GM12878 (cell line): ENCODE measurements around the gene REPIN1. TPM values are rescaled to one million over a fixed set of nuclear protein-coding genes. Genes with fewer than 3 reads are reported as not detected.

Experiments used
- ATAC-seq: fragments of 200-7000 bp; cut with Tn5 transposase; 3 replicates; pipeline ENCODE4 v1.9.1; 2020; ENCODE audit warnings: mild to moderate bottlenecking, moderate library complexity
- BruUV-seq: library from RNA; stranded (reverse); fragments of 400-500 nt; replicated peaks from 2 replicates; lab custom pipeline; 2021; lab: Mats Ljungman, UMichigan
- CTCF ChIA-PET: fragments of 300-600 bp; sonication (Branson Sonifier 250); formaldehyde crosslinking; extraction: SDS; loops from one replicate; lab custom pipeline; 2021; ENCODE audit warnings: inconsistent platforms; lab: Yijun Ruan, JAX
- POLR2A ChIA-PET: fragments of 350-600 bp; formaldehyde crosslinking; extraction: SDS; loops from one replicate; lab custom pipeline; 2021; ENCODE audit warnings: inconsistent platforms; lab: Charles Lee
- RAD21 ChIA-PET: fragments of 300-600 bp; sonication (Branson Sonifier 250); formaldehyde crosslinking; loops from one replicate; lab custom pipeline; 2023; ENCODE audit warnings: antibody characterized with exemption; ENCODE audit not compliant: unreplicated experiment; lab: Charles Lee
- SMC1A ChIA-PET: fragments of 300-600 bp; sonication (Branson Sonifier 250); formaldehyde crosslinking; loops from one replicate; lab custom pipeline; 2023; ENCODE audit not compliant: unreplicated experiment, uncharacterized antibody; lab: Charles Lee
- DNase-seq: peaks from one replicate; pipeline ENCODE4 v3.0.0-alpha.2; 2011; ENCODE audit warnings: low read depth, low spot score
- FAIRE-seq: peaks from 3 replicates; lab custom pipeline; 2011; peaks lifted over from hg19 to GRCh38; lab: Jason Lieb, UNC
- H2AFZ ChIP-seq: 2 replicates; pipeline ENCODE4 v1.6.0; 2011; ENCODE audit warnings: low read depth, low read length, control low read depth; ENCODE audit not compliant: control insufficient read depth
- H3K27ac ChIP-seq: 2 replicates; pipeline ENCODE4 v1.5.1; 2011; ENCODE audit warnings: control low read depth; ENCODE audit not compliant: control insufficient read depth, insufficient read depth
- H3K27me3 ChIP-seq, 2 experiments: replicated peaks in 1 of 2; 2 replicates each; pipeline versions ENCODE4 v1.6.0 to v1.6.1; 2011; ENCODE audit warnings: low read length in 1 of 2; ENCODE audit not compliant: control insufficient read depth in 2 of 2, insufficient read depth in 2 of 2
- H3K36me3 ChIP-seq, 2 experiments: 2 replicates each; pipeline ENCODE4 v1.5.1; 2011; ENCODE audit warnings: low read length in 1 of 2; ENCODE audit not compliant: control insufficient read depth in 2 of 2, insufficient read depth in 2 of 2
- H3K4me1 ChIP-seq: 2 replicates; pipeline ENCODE4 v1.6.1; 2011; ENCODE audit warnings: mild to moderate bottlenecking, low read length, moderate library complexity, mixed read lengths; ENCODE audit not compliant: control insufficient read depth, insufficient read depth
- H3K4me2 ChIP-seq: 2 replicates; pipeline ENCODE4 v1.6.0; 2011; ENCODE audit warnings: control low read depth; ENCODE audit not compliant: control insufficient read depth, insufficient read depth
- H3K4me3 ChIP-seq: fragments of 200-600 bp; sonication (generic); 2 replicates; pipeline ENCODE4 v1.5.1; 2016
- H3K79me2 ChIP-seq: 2 replicates; pipeline ENCODE4 v1.6.0; 2011; ENCODE audit warnings: low read length; ENCODE audit not compliant: control insufficient read depth, insufficient read depth
- H3K9ac ChIP-seq: 2 replicates; pipeline ENCODE4 v1.8.0; 2011; ENCODE audit warnings: low read length, control low read depth, mixed read lengths; ENCODE audit not compliant: control insufficient read depth, insufficient read depth
- H3K9me3 ChIP-seq: replicated peaks from 3 replicates; pipeline ENCODE4 v1.5.1; 2011; ENCODE audit warnings: mild to moderate bottlenecking, low read length; ENCODE audit not compliant: control insufficient read depth, insufficient read depth
- H4K20me1 ChIP-seq: 2 replicates; pipeline ENCODE4 v1.6.0; 2011; ENCODE audit not compliant: control insufficient read depth, insufficient read depth
- ATF2 ChIP-seq: IDR thresholded peaks from 2 replicates; pipeline ENCODE4 v1.6.1; 2012; ENCODE audit warnings: low read length, inconsistent platforms
- BACH1 ChIP-seq: fragments of 450-650 bp; IDR thresholded peaks from 2 replicates; pipeline ENCODE4 v1.6.1; 2017; ENCODE audit warnings: mild to moderate bottlenecking, borderline replicate concordance
- E4F1 ChIP-seq: fragments of 450-650 bp; IDR thresholded peaks from 2 replicates; pipeline ENCODE4 v1.6.1; 2018; ENCODE audit warnings: borderline replicate concordance, mild to moderate bottlenecking; ENCODE audit not compliant: partially characterized antibody
- HDAC2 ChIP-seq: fragments of 200-600 bp; sonication (generic); IDR thresholded peaks from 2 replicates; pipeline ENCODE4 v1.6.1; 2017
- HDAC6 ChIP-seq: fragments of 200-600 bp; sonication (generic); IDR thresholded peaks from one replicate; pipeline ENCODE4 v1.8.0; 2017; ENCODE audit warnings: antibody characterized with exemption; ENCODE audit not compliant: unreplicated experiment
- MEF2A ChIP-seq: IDR thresholded peaks from 2 replicates; pipeline ENCODE4 v1.6.1; 2011; ENCODE audit warnings: low read depth, mild to moderate bottlenecking, low read length, moderate library complexity; ENCODE audit not compliant: insufficient read depth
- NKRF ChIP-seq: fragments of 450-650 bp; conservative IDR thresholded peaks from 2 replicates; pipeline ENCODE4 v1.6.1; 2017; ENCODE audit warnings: mild to moderate bottlenecking, moderate library complexity
- SKIL ChIP-seq: fragments of 450-650 bp; IDR thresholded peaks from 2 replicates; pipeline ENCODE4 v1.6.1; 2017; ENCODE audit warnings: mild to moderate bottlenecking, low read depth, inconsistent platforms; ENCODE audit not compliant: poor library complexity, severe bottlenecking
- SPI1 ChIP-seq: IDR thresholded peaks from 2 replicates; pipeline ENCODE4 v1.6.1; 2011; ENCODE audit warnings: low read depth, mild to moderate bottlenecking, low read length, moderate library complexity, borderline replicate concordance; ENCODE audit not compliant: insufficient read depth
- WGBS: methylation state at CpG from one replicate; pipeline ENCODE4 v1.1.6; 2016; ENCODE audit warnings: low lambda C conversion rate; ENCODE audit not compliant: insufficient replicate concordance, insufficient coverage; ENCODE audit errors: missing lambda C conversion rate; 5-methylcytosine and 5-hydroxymethylcytosine counted together
- in situ Hi-C: fragments of 300-500 bp; cut with MboI; formaldehyde crosslinking; loops from 9 replicates; pipeline ENCODE4 v1.14.3; 2018; ENCODE audit warnings: mixed read lengths
- intact Hi-C: fragments of 100-400 bp; cut with micrococcal nuclease; formaldehyde crosslinking; loops from one replicate; pipeline ENCODE4 v1.14.2; 2022; ENCODE audit not compliant: unreplicated experiment
- polyA plus RNA-seq, 11 experiments: library from polyadenylated mRNA; depleted of rRNA in 4 of 11; unstranded in 6 of 11; stranded (reverse) in 5 of 11; fragments of >200 nt; fragmentation: Nextera tagmentation in 4 of 11; fragmentation: Illumina TruSeq in 1 of 11; extraction: Ambion mirVana in 4 of 11; extraction: Trizol in 1 of 11; gene quantifications; 1 replicate in 1 of 11; 2 replicates in 10 of 11; pipeline versions ENCODE4 v1.2.1 to v1.2.3, GENCODE V29; 2011 to 2016; ENCODE audit warnings: inconsistent platforms in 2 of 11, missing spikeins in 2 of 11, low read depth in 1 of 11
- total RNA-seq, 4 experiments: library from RNA; depleted of rRNA in 3 of 4; stranded (reverse); fragments of >200 nt in 3 of 4; fragmentation: Illumina TruSeq in 1 of 4; extraction: Trizol in 1 of 4; gene quantifications; 2 replicates each; pipeline versions ENCODE4 v1.2.1 to v1.2.3, GENCODE V29; 2013 to 2021

Gene REPIN1
- total and polyA plus RNA-seq, 10 of the 15 experiments (the other 5 are each of a cell fraction or from before 2014, with no cell fraction given) = 5.1 to 172 (median 76.9) TPM

- TF ChIP-seq SKIL (peak; percentile 27), HDAC2 (no peak)
These were observed 32.8 kb downstream of the REPIN1 start (continued) for GRCh38 chr7:150401424-150401790.

- Histone ChIP-seq H3K27ac (0 out of 2 replicates have a peak overlapping the region, but pooled peaks have one; percentile 1), H3K36me3 (peaks cover 0 to 12% of the 10 kb centered on the region in 2 experiments; a peak in 3 of 4 replicates), H3K79me2 (peaks cover 4% of the 10 kb centered on the region), H3K9ac (no peak overlapping the region), H3K9me3 (no peaks in the 10 kb centered on the region), H3K4me1 (peaks cover 47% of the 10 kb centered on the region), H3K4me3 (no peak overlapping the region), H4K20me1 (no peaks in the 10 kb centered on the region), H2AFZ (no peak overlapping the region), H3K27me3 (no peaks in the 10 kb centered on the region), H3K4me2 (0 out of 2 replicates have a peak overlapping the region, but pooled peaks have one; percentile 11)
- CTCF ChIA-PET = interaction anchor here (0.7 to 11.6 kb wide), 8 partner anchors 9 to 116 kb away, joined by 3 to 72 read pairs (median 3); no protein-coding TSS in a partner anchor
- in situ Hi-C loops (loop anchor here (25.0 kb wide), 1 partner anchor 340 kb away; no protein-coding TSS in a partner anchor), intact Hi-C loops (loop anchor here (2.0 kb wide), 1 partner anchor 21 kb away; no protein-coding TSS in a partner anchor)
- SMC1A ChIA-PET = interaction anchor here (0.9 to 7.4 kb wide), 9 partner anchors 9 to 353 kb away, joined by 3 to 48 read pairs (median 5); no protein-coding TSS in a partner anchor
- POLR2A ChIA-PET = interaction anchor here (0.7 to 2.5 kb wide), 5 partner anchors 9 to 32 kb away, joined by 3 to 12 read pairs (median 6); no protein-coding TSS in a partner anchor
- DNase-seq (no peak), FAIRE-seq (no peak), ATAC-seq (no peak)
- no TSS peak for BruUV-seq
- 79% methylated on average over 7 of the region's 7 CpGs for WGBS
- RAD21 ChIA-PET = interaction anchor here (0.6 to 1.9 kb wide), 6 partner anchors 16 to 35 kb away, joined by 3 to 10 read pairs (median 4); no protein-coding TSS in a partner anchor
- TF ChIP-seq E4F1 (no peak), NKRF (no peak), HDAC6 (no peak), MEF2A (no peak), BACH1 (no peak), ATF2 (no peak), SPI1 (no peak)
These were observed 33.4 kb downstream of the REPIN1 start for GRCh38 chr7:150401861-150402631.
